Fibroblast of pulmonary artery (primary cell): Measurements from ENCODE around the gene SDK1.

Experiments
- DNase-seq: peaks from one replicate; pipeline ENCODE4 v3.0.0-alpha.2; 2010; ENCODE audit warnings: low read depth
- H3K4me3 ChIP-seq: replicated peaks from 2 replicates; pipeline ENCODE4 v1.5.1; 2011; ENCODE audit warnings: low read depth, mild to moderate bottlenecking, control low read depth, low read length, moderate library complexity
- CTCF ChIP-seq: IDR thresholded peaks from 2 replicates; pipeline ENCODE4 v1.5.1; 2011; ENCODE audit warnings: mild to moderate bottlenecking, control low read depth, low read length, inconsistent platforms; ENCODE audit errors: missing control alignments

The SDK1 gene

DNA sequence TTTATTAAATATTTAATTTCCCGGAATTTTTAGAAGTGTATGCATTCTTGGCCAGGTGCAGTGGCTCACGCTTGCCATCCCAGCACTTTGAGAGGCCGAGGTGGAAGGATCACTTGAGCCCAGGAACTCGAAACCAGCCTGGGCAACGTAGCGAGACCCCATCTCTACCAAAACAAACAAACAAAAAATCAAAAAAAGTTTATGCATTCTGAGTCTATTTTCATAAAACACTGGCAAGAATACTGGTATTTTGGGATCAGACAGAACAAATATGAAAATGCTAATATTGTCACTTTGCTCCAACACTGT, 940.2 kb downstream of the SDK1 start:
- no peak overlapping the region for H3K4me3 ChIP-seq
- DNase-seq: no peak
- no peak for TF ChIP-seq CTCF

DNA sequence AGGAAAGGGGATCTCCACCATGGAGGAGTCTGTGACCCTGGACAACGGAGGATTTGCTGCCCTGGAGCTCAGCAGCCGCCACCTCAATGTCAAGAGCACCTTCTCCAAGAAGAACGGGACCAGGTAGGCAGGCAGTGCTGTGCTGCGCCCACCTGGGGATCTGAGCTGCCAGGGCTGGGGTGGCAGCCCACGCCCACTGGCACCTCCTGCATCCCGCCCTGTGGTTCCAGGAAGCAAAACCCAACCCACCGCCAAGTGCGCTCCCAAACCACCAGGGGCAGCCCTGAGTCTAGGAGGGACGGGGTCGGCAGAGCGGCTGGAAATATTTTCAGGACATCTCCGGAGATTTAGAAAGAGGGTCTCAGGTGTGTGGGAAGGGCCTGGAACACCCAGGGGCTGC, 940.7 kb downstream of the SDK1 start:
- TF ChIP-seq CTCF: no peak
- no peak for DNase-seq
- no peak overlapping the region for H3K4me3 ChIP-seq

- no peak for TF ChIP-seq CTCF
- H3K4me3 ChIP-seq: no peak overlapping the region
- DNase-seq: no peak
Observed at GRCh38 chr7:4242706-4243105, 941.7 kb downstream of the SDK1 start.

GRCh38 chr7:4244041-4244440, 943.0 kb downstream of the SDK1 start:
- H3K4me3 ChIP-seq: no peak overlapping the region
- DNase-seq: no peak
- no peak for TF ChIP-seq CTCF

GRCh38 chr7:4244635-4245034, 943.6 kb downstream of the SDK1 start:
- no peak overlapping the region for H3K4me3 ChIP-seq
- no peak for TF ChIP-seq CTCF
- no peak for DNase-seq

- no peak overlapping the region for H3K4me3 ChIP-seq
- no peak for DNase-seq
- no peak for TF ChIP-seq CTCF
Observed at GRCh38 chr7:4245135-4245865, 944.2 kb downstream of the SDK1 start.

DNA sequence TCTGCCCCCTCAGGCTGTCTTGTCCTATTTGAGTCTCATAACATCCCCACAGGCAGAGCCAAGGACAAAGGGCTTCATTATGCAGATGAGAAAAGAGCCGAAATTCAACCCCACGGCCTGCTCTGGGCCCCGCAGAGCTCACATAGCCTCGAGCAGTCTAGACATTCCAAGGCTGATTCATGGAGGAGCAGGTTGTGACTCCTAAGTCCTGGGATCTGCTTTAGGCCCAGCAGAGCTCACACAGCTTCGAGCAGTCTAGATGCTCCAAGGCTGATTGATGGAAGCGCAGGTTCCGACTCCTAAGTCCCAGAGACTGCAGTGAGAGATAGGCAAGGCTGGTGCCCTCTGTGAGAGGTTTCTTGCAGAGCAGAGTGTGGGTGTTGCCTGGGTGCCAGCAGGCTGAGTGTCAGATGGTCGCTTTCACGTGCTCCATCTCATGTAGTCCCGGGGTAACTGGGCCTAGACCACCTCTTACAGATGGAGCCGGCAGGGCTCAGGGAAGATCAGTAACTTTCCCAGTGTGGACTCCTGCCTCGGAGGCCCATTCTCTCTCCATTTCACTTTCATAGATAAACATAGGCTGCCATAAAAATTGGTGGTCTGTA, 944.9 kb downstream of the SDK1 start:
- H3K4me3 ChIP-seq: no peak overlapping the region
- TF ChIP-seq CTCF: no peak
- no peak for DNase-seq
